K562 (cell line): ENCODE measurements around the gene CCDC178.

Experiments used
- BACH1 ChIP-seq: fragments of 200-800 bp; sonication (Bioruptor generic); IDR thresholded peaks from 2 replicates; pipeline ENCODE4 v1.6.1; 2016; ENCODE audit warnings: missing genetic modification characterization, missing compliant biosample characterization
- HOXB6 ChIP-seq: fragments of 250-450 bp; sonication (Bioruptor Pico); IDR thresholded peaks from 2 replicates; pipeline ENCODE4 v1.5.1; 2022; ENCODE audit warnings: mild to moderate bottlenecking, borderline replicate concordance
- JUN ChIP-seq, 2 experiments: sonication (generic) in 1 of 2; formaldehyde crosslinking in 1 of 2; IDR thresholded peaks; 2 replicates each; pipeline versions ENCODE4 v1.6.1 to v1.8.0; 2012 to 2022; ENCODE audit warnings: borderline replicate concordance in 2 of 2, mild to moderate bottlenecking in 2 of 2, improper control_type of control experiment in 1 of 2, low read depth in 1 of 2, low read length in 1 of 2, missing genetic modification reagents in 1 of 2
- MAX ChIP-seq: sonication (generic); formaldehyde crosslinking; IDR thresholded peaks from 2 replicates; pipeline ENCODE4 v1.9.0; 2022; ENCODE audit warnings: mild to moderate bottlenecking, missing genetic modification reagents
- MNT ChIP-seq, 2 experiments: fragments of 450-650 bp; conservative IDR thresholded peaks; 2 replicates each; pipeline ENCODE4 v1.6.1; 2017; ENCODE audit warnings: mild to moderate bottlenecking in 2 of 2, moderate library complexity in 2 of 2
- NFXL1 ChIP-seq: fragments of 450-650 bp; formaldehyde crosslinking; IDR thresholded peaks from 2 replicates; pipeline ENCODE4 v1.4.0; 2021; ENCODE audit warnings: mild to moderate bottlenecking
- POLR2A ChIP-seq: fragments of 450-650 bp; conservative IDR thresholded peaks from 2 replicates; pipeline ENCODE4 v1.6.1; 2016
- SMARCA5 ChIP-seq: fragments of 450-650 bp; IDR thresholded peaks from 2 replicates; pipeline ENCODE4 v1.6.1; 2016
- TAF1 ChIP-seq: IDR thresholded peaks from 2 replicates; pipeline ENCODE4 v1.6.1; 2011; ENCODE audit warnings: mild to moderate bottlenecking, low read length, moderate library complexity; ENCODE audit not compliant: insufficient read depth, control insufficient read depth, severe bottlenecking; ENCODE audit errors: extremely low read depth
- THRAP3 ChIP-seq: fragments of 450-650 bp; IDR thresholded peaks from 2 replicates; pipeline ENCODE4 v1.6.1; 2016; ENCODE audit warnings: mild to moderate bottlenecking, inconsistent platforms, borderline replicate concordance

GRCh38 chr18:33355263-33355662 is 85.3 kb downstream of the CCDC178 start:
- TF ChIP-seq MNT (conservative IDR thresholded peaks at IDR 0.05) (no peak), MAX (no peak), POLR2A (no peak), THRAP3 (no peak), JUN (IDR thresholded peaks at IDR 0.05; ENCODE audit: borderline replicate concordance, low read depth, low read length) (no peak), JUN (CRISPR knock-in tag; IDR thresholded peaks at IDR 0.05; ENCODE audit: borderline replicate concordance) (no peak), NFXL1 (CRISPR knock-in tag) (no peak), SMARCA5 (no peak), HOXB6 (CRISPR knock-in tag) (no peak), BACH1 (no peak), TAF1 (no peak)
